Gastroesophageal sphincter (tissue), 3 donors: ENCODE data around the gene FHIT.

ENCODE experiments used
- EP300 ChIP-seq: sonication (generic); formaldehyde crosslinking; IDR thresholded peaks from one replicate; pipeline ENCODE4 v1.6.1; 2017; ENCODE audit warnings: antibody characterized with exemption, mild to moderate bottlenecking
- TF ChIP-seq, protein P1 (sequence below), 4 experiments: fragments of 200-600 bp in 2 of 4; fragments of 450-650 bp in 2 of 4; sonication (generic) in 1 of 4; IDR thresholded peaks; one replicate each; pipeline ENCODE4 v1.5.1; 2017 to 2019; ENCODE audit warnings: antibody characterized with exemption in 4 of 4, mild to moderate bottlenecking in 2 of 4, moderate library complexity in 2 of 4

- TF ChIP-seq, protein P1, sequence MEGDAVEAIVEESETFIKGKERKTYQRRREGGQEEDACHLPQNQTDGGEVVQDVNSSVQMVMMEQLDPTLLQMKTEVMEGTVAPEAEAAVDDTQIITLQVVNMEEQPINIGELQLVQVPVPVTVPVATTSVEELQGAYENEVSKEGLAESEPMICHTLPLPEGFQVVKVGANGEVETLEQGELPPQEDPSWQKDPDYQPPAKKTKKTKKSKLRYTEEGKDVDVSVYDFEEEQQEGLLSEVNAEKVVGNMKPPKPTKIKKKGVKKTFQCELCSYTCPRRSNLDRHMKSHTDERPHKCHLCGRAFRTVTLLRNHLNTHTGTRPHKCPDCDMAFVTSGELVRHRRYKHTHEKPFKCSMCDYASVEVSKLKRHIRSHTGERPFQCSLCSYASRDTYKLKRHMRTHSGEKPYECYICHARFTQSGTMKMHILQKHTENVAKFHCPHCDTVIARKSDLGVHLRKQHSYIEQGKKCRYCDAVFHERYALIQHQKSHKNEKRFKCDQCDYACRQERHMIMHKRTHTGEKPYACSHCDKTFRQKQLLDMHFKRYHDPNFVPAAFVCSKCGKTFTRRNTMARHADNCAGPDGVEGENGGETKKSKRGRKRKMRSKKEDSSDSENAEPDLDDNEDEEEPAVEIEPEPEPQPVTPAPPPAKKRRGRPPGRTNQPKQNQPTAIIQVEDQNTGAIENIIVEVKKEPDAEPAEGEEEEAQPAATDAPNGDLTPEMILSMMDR (IDR thresholded peaks at IDR 0.05), result no peak
- no peak for TF ChIP-seq EP300
Measured at GRCh38 chr3:59995563-59995962, 1255.7 kb downstream of the FHIT start.
